K562 treated with DMSO at 1 percent for 4 hours (cell line): ENCODE results near the gene WDR45B. TPM values are rescaled to one million over a fixed set of nuclear protein-coding genes. Genes with fewer than 3 reads are reported as not detected.

ENCODE experiments used
- total RNA-seq: library from RNA; unstranded; fragments of 300-600 nt; gene quantifications from 2 replicates; pipeline ENCODE4 v1.2.3, GENCODE V29; 2022; ENCODE audit not compliant: insufficient read depth

Gene WDR45B
- total RNA-seq = 37.2 and 41.3 TPM in 2 replicates

GRCh38 chr17:82648165-82648668, at the start of gene WDR45B:
Gene WDR45B, minus strand, starts transcription at chr17:82648444. Its CDS starts 104 bp downstream, at chr17:82648340.

Other genes starting within 250 kb of the WDR45B start
- 28.1 and 33.3 TPM in 2 replicates for gene HEXD, start 230.1 kb downstream of the WDR45B start, total RNA-seq
- gene OGFOD3, start 229.9 kb downstream of the WDR45B start, total RNA-seq = 21.4 and 23.5 TPM in 2 replicates
- gene CYBC1, start 197.7 kb downstream of the WDR45B start, total RNA-seq = 52.6 and 57.0 TPM in 2 replicates
- gene NARF, start 189.7 kb downstream of the WDR45B start, total RNA-seq = 333 and 389 TPM in 2 replicates
- gene FOXK2, start 128.7 kb downstream of the WDR45B start, total RNA-seq = 49.9 and 59.4 TPM in 2 replicates
- 2.6 and 8.9 TPM in 2 replicates for gene RAB40B, start 50.3 kb upstream of the WDR45B start, total RNA-seq
- gene FN3KRP, start 68.3 kb upstream of the WDR45B start, total RNA-seq = 16.1 and 22.0 TPM in 2 replicates
- 18.8 and 19.6 TPM in 2 replicates for gene FN3K, start 87.2 kb upstream of the WDR45B start, total RNA-seq
- gene TBCD, start 103.6 kb upstream of the WDR45B start, total RNA-seq = 61.6 and 71.8 TPM in 2 replicates
- gene ZNF750, start 191.6 kb upstream of the WDR45B start, total RNA-seq = not detected in 2 replicates